ENCODE measurements around the gene UBE2E2.

Gene UBE2E2

DNA sequence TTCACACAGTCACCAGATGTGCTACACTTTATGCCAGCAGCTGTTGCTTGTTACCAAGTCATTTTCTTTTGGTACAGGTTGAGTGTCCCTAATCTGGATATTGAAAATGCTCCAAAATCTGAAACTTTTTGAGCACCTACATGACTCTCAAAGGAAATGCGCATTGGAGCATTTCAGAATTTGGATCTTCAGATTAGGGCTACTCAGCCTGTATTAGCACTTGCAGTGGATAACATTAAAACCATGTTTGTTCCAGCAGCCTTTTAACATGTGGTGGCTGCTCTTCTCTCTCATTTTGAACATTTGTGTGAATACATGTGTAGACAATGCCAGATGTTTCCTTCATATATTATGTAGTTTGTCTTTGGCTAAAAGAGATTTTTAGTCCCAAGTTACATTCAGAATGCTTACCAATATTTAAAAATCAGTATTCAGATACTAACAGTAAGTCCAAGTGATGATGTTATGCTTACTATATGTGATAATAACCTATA, 371.7 kb downstream of the UBE2E2 start:
- H3K36me3 ChIP-seq (ENCODE audit: insufficient read depth, low read length), result no peaks in the 10 kb centered on the region
- no peaks in the 10 kb centered on the region for H4K20me1 ChIP-seq (ENCODE audit: insufficient read depth, low read length)
- no peak for TF ChIP-seq EZH2 (IDR thresholded peaks at IDR 0.05; ENCODE audit: borderline replicate concordance, low read length)
- TF ChIP-seq, protein P1, sequence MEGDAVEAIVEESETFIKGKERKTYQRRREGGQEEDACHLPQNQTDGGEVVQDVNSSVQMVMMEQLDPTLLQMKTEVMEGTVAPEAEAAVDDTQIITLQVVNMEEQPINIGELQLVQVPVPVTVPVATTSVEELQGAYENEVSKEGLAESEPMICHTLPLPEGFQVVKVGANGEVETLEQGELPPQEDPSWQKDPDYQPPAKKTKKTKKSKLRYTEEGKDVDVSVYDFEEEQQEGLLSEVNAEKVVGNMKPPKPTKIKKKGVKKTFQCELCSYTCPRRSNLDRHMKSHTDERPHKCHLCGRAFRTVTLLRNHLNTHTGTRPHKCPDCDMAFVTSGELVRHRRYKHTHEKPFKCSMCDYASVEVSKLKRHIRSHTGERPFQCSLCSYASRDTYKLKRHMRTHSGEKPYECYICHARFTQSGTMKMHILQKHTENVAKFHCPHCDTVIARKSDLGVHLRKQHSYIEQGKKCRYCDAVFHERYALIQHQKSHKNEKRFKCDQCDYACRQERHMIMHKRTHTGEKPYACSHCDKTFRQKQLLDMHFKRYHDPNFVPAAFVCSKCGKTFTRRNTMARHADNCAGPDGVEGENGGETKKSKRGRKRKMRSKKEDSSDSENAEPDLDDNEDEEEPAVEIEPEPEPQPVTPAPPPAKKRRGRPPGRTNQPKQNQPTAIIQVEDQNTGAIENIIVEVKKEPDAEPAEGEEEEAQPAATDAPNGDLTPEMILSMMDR (IDR thresholded peaks at IDR 0.05; ENCODE audit: low read length), result no peak
- H3K4me1 ChIP-seq (ENCODE audit: insufficient read depth, low read length, severe bottlenecking), result no peaks in the 10 kb centered on the region
- no peaks in the 10 kb centered on the region for H3K27me3 ChIP-seq (ENCODE audit: insufficient read depth, low read length)
- H3K4me3 ChIP-seq (ENCODE audit: low read depth, low read length, poor library complexity, severe bottlenecking), result no peak overlapping the region
- no peaks in the 10 kb centered on the region for H3K79me2 ChIP-seq (ENCODE audit: insufficient read depth, low read length)
- H3K9ac ChIP-seq (ENCODE audit: low read length), result no peak overlapping the region
- no peak overlapping the region for H3K4me2 ChIP-seq (ENCODE audit: low read length)
- H2AFZ ChIP-seq (ENCODE audit: low read length), result no peak overlapping the region
- no peaks in the 10 kb centered on the region for H3K9me3 ChIP-seq (ENCODE audit: low read length)
- H3K9me2 ChIP-seq (ENCODE audit: low read depth, low read length), result no peaks in the 10 kb centered on the region
- no peak overlapping the region for H3K27ac ChIP-seq (ENCODE audit: low read depth, low read length, poor library complexity, severe bottlenecking)
- H3F3A ChIP-seq (ENCODE audit: insufficient read depth, low read length), result no peaks in the 10 kb centered on the region

DNA sequence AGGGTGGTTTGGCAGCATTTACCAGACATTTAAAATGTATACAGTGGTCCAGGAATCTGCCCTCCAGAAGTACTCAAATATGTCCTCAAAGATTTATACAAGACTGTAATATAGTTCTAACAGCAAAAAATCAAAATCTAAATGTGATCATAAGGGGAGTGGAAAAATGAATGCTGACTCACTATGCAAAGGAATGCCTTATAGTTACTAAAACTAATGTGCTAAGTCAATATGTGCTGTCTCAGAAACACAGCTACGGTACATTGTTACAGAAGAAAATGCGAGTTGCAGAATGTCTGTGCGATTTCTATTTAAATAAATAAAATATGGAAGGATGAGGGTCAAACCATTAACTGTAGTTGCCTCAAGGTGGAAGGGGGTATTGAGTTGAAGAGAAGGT, 372.6 kb downstream of the UBE2E2 start:
- H3K27me3 ChIP-seq (ENCODE audit: insufficient read depth, low read length), result no peaks in the 10 kb centered on the region
- no peaks in the 10 kb centered on the region for H4K20me1 ChIP-seq (ENCODE audit: insufficient read depth, low read length)
- H3K4me1 ChIP-seq (ENCODE audit: insufficient read depth, low read length, severe bottlenecking), result no peaks in the 10 kb centered on the region
- H3K9me3 ChIP-seq (ENCODE audit: low read length), result no peaks in the 10 kb centered on the region
- H3K27ac ChIP-seq (ENCODE audit: low read depth, low read length, poor library complexity, severe bottlenecking), result no peak overlapping the region
- no peak for TF ChIP-seq EZH2 (IDR thresholded peaks at IDR 0.05; ENCODE audit: borderline replicate concordance, low read length)
- TF ChIP-seq, protein P1 (IDR thresholded peaks at IDR 0.05; ENCODE audit: low read length), result no peak
- no peak overlapping the region for H3K9ac ChIP-seq (ENCODE audit: low read length)
- no peak overlapping the region for H3K4me3 ChIP-seq (ENCODE audit: low read depth, low read length, poor library complexity, severe bottlenecking)
- H2AFZ ChIP-seq (ENCODE audit: low read length), result no peak overlapping the region
- H3F3A ChIP-seq (ENCODE audit: insufficient read depth, low read length), result no peaks in the 10 kb centered on the region
- no peaks in the 10 kb centered on the region for H3K9me2 ChIP-seq (ENCODE audit: low read depth, low read length)
- no peaks in the 10 kb centered on the region for H3K79me2 ChIP-seq (ENCODE audit: insufficient read depth, low read length)
- no peak overlapping the region for H3K4me2 ChIP-seq (ENCODE audit: low read length)
- H3K36me3 ChIP-seq (ENCODE audit: insufficient read depth, low read length), result no peaks in the 10 kb centered on the region

- no peaks in the 10 kb centered on the region for H4K20me1 ChIP-seq (ENCODE audit: insufficient read depth, low read length)
- H3K36me3 ChIP-seq (ENCODE audit: insufficient read depth, low read length), result no peaks in the 10 kb centered on the region
- H2AFZ ChIP-seq (ENCODE audit: low read length), result no peak overlapping the region
- no peak overlapping the region for H3K4me2 ChIP-seq (ENCODE audit: low read length)
- no peaks in the 10 kb centered on the region for H3K79me2 ChIP-seq (ENCODE audit: insufficient read depth, low read length)
- no peak overlapping the region for H3K9ac ChIP-seq (ENCODE audit: low read length)
- no peak overlapping the region for H3K27ac ChIP-seq (ENCODE audit: low read depth, low read length, poor library complexity, severe bottlenecking)
- TF ChIP-seq EZH2 (IDR thresholded peaks at IDR 0.05; ENCODE audit: borderline replicate concordance, low read length), result no peak
- TF ChIP-seq, protein P1 (IDR thresholded peaks at IDR 0.05; ENCODE audit: low read length), result no peak
- H3K4me1 ChIP-seq (ENCODE audit: insufficient read depth, low read length, severe bottlenecking), result no peaks in the 10 kb centered on the region
- no peaks in the 10 kb centered on the region for H3F3A ChIP-seq (ENCODE audit: insufficient read depth, low read length)
- H3K9me2 ChIP-seq (ENCODE audit: low read depth, low read length), result no peaks in the 10 kb centered on the region
- H3K9me3 ChIP-seq (ENCODE audit: low read length), result no peaks in the 10 kb centered on the region
- H3K4me3 ChIP-seq (ENCODE audit: low read depth, low read length, poor library complexity, severe bottlenecking), result no peak overlapping the region
- H3K27me3 ChIP-seq (ENCODE audit: insufficient read depth, low read length), result no peaks in the 10 kb centered on the region
Measured at GRCh38 chr3:23576379-23576959, 373.3 kb downstream of the UBE2E2 start.
